H1 (cell line): Measurements from ENCODE around the gene FGD5. TPM values are rescaled to one million over a fixed set of nuclear protein-coding genes. Genes with fewer than 3 reads are reported as not detected.

Experiments
- CTCF ChIA-PET: fragments of 300-600 bp; sonication (Branson Sonifier 250); formaldehyde crosslinking; loops from one replicate; lab custom pipeline; 2021; ENCODE audit not compliant: partially characterized antibody; lab: Charles Lee
- POLR2A ChIA-PET: fragments of 300-600 bp; sonication (Branson Sonifier 250); formaldehyde crosslinking; loops from one replicate; lab custom pipeline; 2021; ENCODE audit warnings: inconsistent platforms; ENCODE audit not compliant: partially characterized antibody; lab: Charles Lee
- DNase-seq, 2 experiments: peaks; one replicate each; pipeline versions ENCODE4 v3.0.0 to v3.0.0-alpha.2; 2010 to 2022; ENCODE audit warnings: low spot score in 2 of 2, low read depth in 1 of 2, mixed read lengths in 1 of 2
- FAIRE-seq: peaks from 2 replicates; lab custom pipeline; 2011; peaks lifted over from hg19 to GRCh38; lab: Jason Lieb, UNC
- H2AFZ ChIP-seq: 2 replicates; pipeline ENCODE4 v1.8.1; 2012; ENCODE audit warnings: low read length, inconsistent platforms
- H2AK5ac ChIP-seq: 2 replicates; pipeline ENCODE4 v1.6.1; 2013; ENCODE audit warnings: low read depth, low read length
- H2BK120ac ChIP-seq: replicated peaks from 2 replicates; pipeline ENCODE3; 2013; ENCODE audit warnings: low read depth, low read length, inconsistent platforms
- H2BK12ac ChIP-seq: 2 replicates; pipeline ENCODE4 v1.6.1; 2013; ENCODE audit warnings: low read depth, low read length
- H2BK15ac ChIP-seq: 2 replicates; pipeline ENCODE4 v1.6.1; 2013; ENCODE audit warnings: low read length
- H2BK20ac ChIP-seq: 2 replicates; pipeline ENCODE4 v1.6.1; 2013; ENCODE audit warnings: low read length
- H2BK5ac ChIP-seq: 2 replicates; pipeline ENCODE4 v1.6.1; 2013; ENCODE audit warnings: low read depth, low read length
- H3K14ac ChIP-seq: 2 replicates; pipeline ENCODE4 v1.6.1; 2013; ENCODE audit warnings: inconsistent platforms; ENCODE audit not compliant: insufficient read length
- H3K18ac ChIP-seq: 2 replicates; pipeline ENCODE4 v1.6.1; 2013; ENCODE audit warnings: low read length; ENCODE audit errors: extremely low read depth
- H3K23ac ChIP-seq: 2 replicates; pipeline ENCODE4 v1.6.1; 2013; ENCODE audit warnings: inconsistent platforms; ENCODE audit not compliant: insufficient read length
- H3K23me2 ChIP-seq: 2 replicates; pipeline ENCODE4 v1.6.1; 2013; ENCODE audit warnings: low read depth, low read length
- H3K27ac ChIP-seq: 2 replicates; pipeline ENCODE4 v1.6.1; 2011; ENCODE audit warnings: low read depth, low read length, inconsistent platforms
- H3K27me3 ChIP-seq, 4 experiments: replicated peaks in 1 of 4; 1 replicate in 1 of 4; 2 replicates in 3 of 4; pipeline versions ENCODE4 v1.6.1 to v1.8.1; 2011 to 2013; ENCODE audit warnings: low read length in 3 of 4, mild to moderate bottlenecking in 3 of 4, inconsistent platforms in 2 of 4, mixed read lengths in 2 of 4, moderate library complexity in 1 of 4; ENCODE audit not compliant: control insufficient read depth in 3 of 4, insufficient read depth in 3 of 4; ENCODE audit errors: extremely low read depth in 1 of 4
- H3K36me3 ChIP-seq, 4 experiments: 2 replicates each; pipeline versions ENCODE4 v1.6.1 to v1.8.1; 2011 to 2013; ENCODE audit warnings: mild to moderate bottlenecking in 4 of 4, low read length in 3 of 4, moderate library complexity in 2 of 4, control low read depth in 1 of 4, inconsistent platforms in 1 of 4; ENCODE audit not compliant: insufficient read depth in 4 of 4, control insufficient read depth in 2 of 4
- H3K4ac ChIP-seq: replicated peaks from 2 replicates; pipeline ENCODE3; 2013; ENCODE audit warnings: low read length, low read depth, mixed read lengths, inconsistent platforms; ENCODE audit not compliant: insufficient read length
- H3K4me1 ChIP-seq, 4 experiments: replicated peaks in 1 of 4; 1 replicate in 1 of 4; 2 replicates in 3 of 4; pipeline versions ENCODE4 v1.6.1 to v1.8.1; 2011 to 2013; ENCODE audit warnings: low read length in 3 of 4, inconsistent platforms in 2 of 4, mixed read lengths in 1 of 4; ENCODE audit not compliant: insufficient read depth in 4 of 4, control insufficient read depth in 3 of 4
- H3K4me2 ChIP-seq, 2 experiments: 2 replicates each; pipeline versions ENCODE4 v1.6.1 to v1.8.1; 2011 to 2013; ENCODE audit warnings: low read depth in 2 of 2, low read length in 2 of 2, control low read depth in 1 of 2, inconsistent platforms in 1 of 2, mild to moderate bottlenecking in 1 of 2; ENCODE audit not compliant: insufficient read depth in 1 of 2
- H3K4me3 ChIP-seq, 4 experiments: fragments of 200-600, 300-600 bp in 1 of 4; sonication (generic), shearing (Covaris generic), sonication (Bioruptor Twin) in 1 of 4; 2 replicates each; pipeline versions ENCODE4 v1.5.1 to v1.8.1; 2011 to 2016; ENCODE audit warnings: low read length in 4 of 4, low read depth in 3 of 4, control low read depth in 2 of 4, inconsistent platforms in 2 of 4, mild to moderate bottlenecking in 2 of 4, mixed read lengths in 1 of 4, moderate library complexity in 1 of 4; ENCODE audit not compliant: insufficient read depth in 2 of 4; ENCODE audit errors: extremely low read depth in 1 of 4
- H3K56ac ChIP-seq: replicated peaks from 2 replicates; pipeline ENCODE3; 2013; ENCODE audit warnings: low read depth, mild to moderate bottlenecking, mixed read lengths, low read length, inconsistent platforms; ENCODE audit not compliant: insufficient read length
- H3K79me1 ChIP-seq: 2 replicates; pipeline ENCODE4 v1.6.1; 2013; ENCODE audit warnings: low read depth, low read length, control low read depth
- H3K79me2 ChIP-seq, 2 experiments: 2 replicates each; pipeline versions ENCODE4 v1.6.1 to v1.8.1; 2012 to 2013; ENCODE audit warnings: low read length in 2 of 2, mild to moderate bottlenecking in 2 of 2, inconsistent platforms in 1 of 2; ENCODE audit not compliant: insufficient read depth in 2 of 2, control insufficient read depth in 1 of 2
- H3K9ac ChIP-seq, 4 experiments: replicated peaks in 1 of 4; 1 replicate in 1 of 4; 2 replicates in 3 of 4; pipeline versions ENCODE4 v1.6.1 to v1.8.1; 2011 to 2013; ENCODE audit warnings: low read depth in 3 of 4, low read length in 3 of 4, control low read depth in 2 of 4, mild to moderate bottlenecking in 2 of 4, moderate library complexity in 2 of 4, inconsistent platforms in 1 of 4; ENCODE audit errors: extremely low read depth in 1 of 4
- H3K9me3 ChIP-seq, 2 experiments: 2 replicates each; pipeline versions ENCODE4 v1.6.1 to v1.8.1; 2012 to 2013; ENCODE audit warnings: mild to moderate bottlenecking in 2 of 2, moderate library complexity in 2 of 2, control low read depth in 1 of 2, inconsistent platforms in 1 of 2, low read depth in 1 of 2, low read length in 1 of 2, mixed read lengths in 1 of 2; ENCODE audit not compliant: insufficient read depth in 2 of 2
- H4K20me1 ChIP-seq, 2 experiments: replicated peaks in 1 of 2; 2 replicates each; pipeline versions ENCODE3 to v1.8.1; 2011 to 2013; ENCODE audit warnings: inconsistent platforms in 2 of 2, low read length in 2 of 2, mild to moderate bottlenecking in 1 of 2; ENCODE audit not compliant: insufficient read depth in 2 of 2, control insufficient read depth in 1 of 2
- H4K5ac ChIP-seq: 2 replicates; pipeline ENCODE4 v1.6.1; 2013; ENCODE audit warnings: low read length, low read depth, mixed read lengths, inconsistent platforms; ENCODE audit not compliant: insufficient read length
- H4K8ac ChIP-seq: 2 replicates; pipeline ENCODE4 v1.8.0; 2013; ENCODE audit warnings: mild to moderate bottlenecking, moderate library complexity, low read length, inconsistent platforms; ENCODE audit not compliant: insufficient read depth; ENCODE audit errors: extremely low read depth
- H4K91ac ChIP-seq: replicated peaks from 2 replicates; pipeline ENCODE3; 2013; ENCODE audit warnings: low read length, mixed read lengths, inconsistent platforms; ENCODE audit not compliant: insufficient read length
- ASH2L ChIP-seq: fragments of 200-600, 300-600 bp; sonication (generic); IDR thresholded peaks from one replicate; pipeline ENCODE4 v1.7.1; 2017; ENCODE audit warnings: low read length
- KDM1A ChIP-seq: fragments of 200-600, 300-600 bp; sonication (generic); IDR thresholded peaks from 2 replicates; pipeline ENCODE4 v1.7.1; 2016; ENCODE audit warnings: mild to moderate bottlenecking, low read length, borderline replicate concordance
- WGBS, 2 experiments: shearing (Covaris generic) in 1 of 2; methylation state at CpG; one replicate each; pipeline versions ENCODE4 v1.1.6 to v1.1.7; 2013 to 2015; ENCODE audit warnings: low lambda C conversion rate in 2 of 2, mixed read lengths in 2 of 2, inconsistent platforms in 1 of 2, low coverage in 1 of 2, missing lambda C conversion rate in 1 of 2; ENCODE audit not compliant: insufficient replicate concordance in 2 of 2, insufficient coverage in 1 of 2, insufficient read length in 1 of 2; ENCODE audit errors: extremely low coverage in 1 of 2, missing lambda C conversion rate in 1 of 2; 5-methylcytosine and 5-hydroxymethylcytosine counted together
- polyA plus RNA-seq, 7 experiments: library from polyadenylated mRNA; depleted of rRNA in 3 of 7; stranded (reverse) in 5 of 7; unstranded in 2 of 7; fragments of >200 nt in 5 of 7; fragments of 200-250 nt in 2 of 7; gene quantifications; 1 replicate in 5 of 7; 2 replicates in 1 of 7; 4 replicates in 1 of 7; pipeline versions ENCODE4 v1.2.1 to v1.2.3, GENCODE V29; 2011 to 2013; ENCODE audit warnings: missing spikeins in 2 of 7, mixed read lengths in 2 of 7
- total RNA-seq: library from RNA; stranded (reverse); fragmentation: NEBNext Ultra II Directional; extraction: Animal tissue kit (Norgen Biotek cat#: 25700); gene quantifications from 2 replicates; pipeline ENCODE4 v1.2.1, GENCODE V29; 2021

FGD5 gene
- total and polyA plus RNA-seq, 2 of the 8 experiments (the other 6 are each of a cell fraction or from before 2014, with no cell fraction given): 4.7 to 14.3 TPM

GRCh38 chr3:14804835-14805780 lies 13.7 kb upstream of the FGD5 start:
- CTCF ChIA-PET: interaction anchor here (0.5 to 1.8 kb wide), 5 partner anchors 13 to 117 kb away, joined by 3 to 5 read pairs (median 3); no protein-coding TSS in a partner anchor
- no peak for FAIRE-seq
- Histone ChIP-seq H3K27me3 (peaks cover 5 to 22% (median 19%) of the 10 kb centered on the region in 4 experiments), H4K91ac (no peak overlapping the region), H3K79me2 (no peaks in the 10 kb centered on the region), H3K56ac (no peak overlapping the region), H3K23me2 (peaks cover 10% of the 10 kb centered on the region; the same call in 1 of the 2 replicates), H4K5ac (no peak overlapping the region), H2BK5ac (no peak overlapping the region)
- TF ChIP-seq ASH2L (no peak), KDM1A (peak; percentile 63; the same call in 1 of the 2 replicates)
- TF ChIP-seq, all 59 proteins: peak for 1
- H3K4ac ChIP-seq: no peak overlapping the region
- peak overlapping the region; percentile 39; the same call in 1 of the 2 replicates for H2BK12ac ChIP-seq
- no peaks in the 10 kb centered on the region for H3K79me1 ChIP-seq
- POLR2A ChIA-PET: interaction anchor here (0.9 kb wide), 1 partner anchor 154 kb away, joined by 4 read pairs; the partner anchor contains the start of gene CCDC174
- H4K8ac ChIP-seq: no peak overlapping the region
- H3K4me1 ChIP-seq: peaks cover 0 to 7% (median 3%) of the 10 kb centered on the region in 4 experiments; a peak in 3 of 7 replicates
- DNase-seq: no peak
- 0 out of 2 replicates have a peak overlapping the region, but pooled peaks have one; percentile 48 for H2BK20ac ChIP-seq
- H3K27ac ChIP-seq: no peak overlapping the region
- 90% methylated on average over 7 of the region's 7 CpGs; no CpG with 5 or more reads in 1 of the 2 experiments for WGBS, 2 experiments
- H3K23ac ChIP-seq: no peak overlapping the region
- no peak overlapping the region for H2AK5ac ChIP-seq
- H3K36me3 ChIP-seq: no peaks in the 10 kb centered on the region
- H3K18ac ChIP-seq: no peak overlapping the region
- no peaks in the 10 kb centered on the region for H4K20me1 ChIP-seq
- no peak overlapping the region for H3K14ac ChIP-seq
- H3K4me2 ChIP-seq: no peak overlapping the region; a peak in 1 of 4 replicates
- H3K4me3 ChIP-seq: no peak overlapping the region
- no peak overlapping the region for H2BK120ac ChIP-seq
- no peaks in the 10 kb centered on the region for H3K9me3 ChIP-seq
- no peak overlapping the region for H3K9ac ChIP-seq
- no peak overlapping the region for H2BK15ac ChIP-seq
- no peak overlapping the region for H2AFZ ChIP-seq
